HG03025 (cell line): ENCODE data around the gene ERCC4.
A peak's percentile ranks its signal among the peaks of the same experiment; 100 is the strongest.
"Not testable (repeated sequence)": the region's sequence is repeated elsewhere in the genome, so short reads cannot be mapped to it uniquely, and the experiment has no call there.

Source experiments
- ATAC-seq: cut with Tn5 transposase; IDR thresholded peaks from one replicate; pipeline ENCODE4 v1.9.1; 2021; ENCODE audit warnings: mild to moderate bottlenecking, moderate library complexity; ENCODE audit not compliant: unreplicated experiment, low FRiP score

The ERCC4 gene

DNA sequence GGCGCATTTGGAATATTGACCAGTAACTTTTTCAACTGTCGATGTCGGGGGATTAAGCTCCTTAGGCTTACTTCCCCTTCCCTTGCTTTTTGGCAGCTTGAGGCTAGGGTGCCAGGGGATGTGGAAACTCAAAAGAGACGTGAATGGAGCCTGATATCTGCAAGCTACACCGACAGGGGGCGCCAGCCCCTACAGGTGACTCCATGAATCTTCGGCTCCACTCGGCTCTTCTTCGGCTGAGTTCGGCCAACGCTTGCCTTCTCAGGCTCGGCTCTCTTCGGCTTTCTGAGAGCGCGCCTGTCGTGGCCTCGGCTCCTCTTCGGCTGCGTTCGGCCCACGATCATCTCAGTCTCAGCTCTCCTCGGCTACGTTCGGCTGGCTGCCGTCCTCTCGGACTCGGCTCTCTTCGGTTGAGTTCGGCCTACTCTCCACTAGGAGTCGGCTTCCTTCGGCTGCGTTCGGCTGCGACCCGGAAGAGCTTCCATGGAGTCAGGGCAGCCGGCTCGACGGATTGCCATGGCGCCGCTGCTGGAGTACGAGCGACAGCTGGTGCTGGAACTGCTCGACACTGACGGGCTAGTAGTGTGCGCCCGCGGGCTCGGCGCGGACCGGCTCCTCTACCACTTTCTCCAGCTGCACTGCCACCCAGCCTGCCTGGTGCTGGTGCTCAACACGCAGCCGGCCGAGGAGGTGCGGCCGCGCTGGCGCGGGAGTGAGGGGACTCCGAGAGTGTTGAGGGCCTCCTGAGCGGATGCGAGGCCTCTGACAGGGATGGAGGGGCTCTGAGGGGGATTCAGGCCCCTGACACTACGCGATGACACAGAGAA lies at the start of gene ERCC4:
ERCC4 (plus strand) TSS at position 472 of the 827 bp plus-strand sequence; CDS start at position 484, 12 bp downstream.
- ATAC-seq = peak; percentile 98

DNA sequence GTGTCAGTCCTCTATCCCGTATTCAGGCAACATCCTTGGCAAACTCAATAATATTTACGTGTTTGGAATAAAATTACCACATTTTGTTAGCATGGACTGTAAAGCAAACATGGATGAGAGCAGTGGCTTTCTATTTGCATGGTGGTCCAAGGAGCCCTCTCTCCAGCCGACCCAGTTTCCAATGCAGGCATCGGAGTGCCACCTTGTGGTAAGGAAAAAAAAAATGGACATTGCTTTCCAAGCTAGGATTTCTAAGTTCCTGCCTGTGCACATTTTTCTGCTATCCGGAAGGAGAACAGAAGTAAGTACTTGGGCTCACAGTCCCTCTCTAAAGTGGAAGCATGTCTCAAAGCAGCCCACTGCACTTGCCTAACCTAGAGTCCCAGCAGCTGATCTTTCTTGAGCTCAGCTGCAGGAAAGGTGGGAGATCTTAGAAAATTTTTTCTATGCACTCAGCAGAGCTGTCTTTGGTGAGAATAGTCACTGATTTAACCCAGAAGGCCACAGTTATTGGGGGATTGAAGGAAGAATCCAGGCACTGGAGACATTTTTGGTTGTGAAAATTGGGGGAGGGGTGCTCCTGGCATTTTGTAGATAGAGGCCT lies 46.0 kb upstream of the ERCC4 start:
- ATAC-seq = no peak

GRCh38 chr16:13875614-13876284 lies 44.2 kb upstream of the ERCC4 start:
- ATAC-seq = no peak

DNA sequence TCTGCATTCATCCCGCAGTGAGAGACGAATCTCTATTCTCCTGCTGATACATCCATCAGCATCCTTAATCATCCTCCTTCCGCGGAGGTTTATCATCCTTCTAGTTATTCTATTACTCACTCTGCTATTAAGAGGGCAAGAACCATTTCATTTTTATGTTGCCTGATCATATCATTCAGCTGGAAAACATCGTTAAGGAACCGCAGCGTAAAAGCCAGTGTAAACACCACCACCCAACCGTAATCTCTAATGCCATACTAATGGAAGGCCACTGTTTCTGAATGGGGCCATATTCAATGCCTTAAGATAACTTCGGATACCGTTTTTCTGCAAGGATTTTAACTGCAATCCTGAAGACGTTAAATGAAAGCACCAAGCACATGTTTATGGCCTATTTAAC lies 36.7 kb upstream of the ERCC4 start:
- no peak for ATAC-seq

GRCh38 chr16:13883881-13884280 lies 36.1 kb upstream of the ERCC4 start:
- ATAC-seq = no peak

- no peak for ATAC-seq
These were observed 34.3 kb upstream of the ERCC4 start for GRCh38 chr16:13885700-13886099.

DNA sequence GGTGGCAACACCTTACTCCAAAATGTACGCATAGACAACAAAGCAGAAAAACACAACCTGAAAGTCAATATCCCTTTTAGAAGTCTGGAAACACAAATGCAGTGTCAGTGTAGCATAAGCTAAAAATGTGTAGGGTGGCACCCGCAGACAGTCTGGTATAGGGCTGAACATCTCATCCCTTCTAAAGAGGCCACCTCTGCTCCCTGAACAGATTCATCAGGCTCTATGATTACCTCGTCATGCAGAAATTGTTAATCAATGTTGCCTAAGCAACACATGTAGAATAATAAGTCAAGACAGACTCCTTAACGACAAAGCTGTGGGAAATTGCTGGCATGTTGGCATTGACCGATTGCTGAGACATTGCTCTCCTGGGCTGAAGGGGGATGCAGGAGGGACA lies 33.3 kb upstream of the ERCC4 start:
- no peak for ATAC-seq

GRCh38 chr16:13889323-13889722 lies 30.6 kb upstream of the ERCC4 start:
- ATAC-seq = not testable (repeated sequence)

- ATAC-seq = no peak
These were observed 27.7 kb upstream of the ERCC4 start for GRCh38 chr16:13892301-13892700.

- ATAC-seq = no peak
These were observed 24.4 kb upstream of the ERCC4 start for GRCh38 chr16:13895516-13895915.

GRCh38 chr16:13896543-13897182 lies 23.3 kb upstream of the ERCC4 start:
- ATAC-seq = no peak

- no peak for ATAC-seq
These were observed 22.1 kb upstream of the ERCC4 start for GRCh38 chr16:13897806-13898205.

- ATAC-seq = no peak
These were observed 21.7 kb upstream of the ERCC4 start for GRCh38 chr16:13898233-13898632.

- no peak for ATAC-seq
These were observed 17.9 kb upstream of the ERCC4 start for GRCh38 chr16:13902052-13902451.

GRCh38 chr16:13902677-13903076 lies 17.3 kb upstream of the ERCC4 start:
- ATAC-seq = no peak

- ATAC-seq = no peak
These were observed 15.7 kb upstream of the ERCC4 start for GRCh38 chr16:13904179-13904691.

GRCh38 chr16:13904822-13905221 lies 15.1 kb upstream of the ERCC4 start:
- not testable (repeated sequence) for ATAC-seq

DNA sequence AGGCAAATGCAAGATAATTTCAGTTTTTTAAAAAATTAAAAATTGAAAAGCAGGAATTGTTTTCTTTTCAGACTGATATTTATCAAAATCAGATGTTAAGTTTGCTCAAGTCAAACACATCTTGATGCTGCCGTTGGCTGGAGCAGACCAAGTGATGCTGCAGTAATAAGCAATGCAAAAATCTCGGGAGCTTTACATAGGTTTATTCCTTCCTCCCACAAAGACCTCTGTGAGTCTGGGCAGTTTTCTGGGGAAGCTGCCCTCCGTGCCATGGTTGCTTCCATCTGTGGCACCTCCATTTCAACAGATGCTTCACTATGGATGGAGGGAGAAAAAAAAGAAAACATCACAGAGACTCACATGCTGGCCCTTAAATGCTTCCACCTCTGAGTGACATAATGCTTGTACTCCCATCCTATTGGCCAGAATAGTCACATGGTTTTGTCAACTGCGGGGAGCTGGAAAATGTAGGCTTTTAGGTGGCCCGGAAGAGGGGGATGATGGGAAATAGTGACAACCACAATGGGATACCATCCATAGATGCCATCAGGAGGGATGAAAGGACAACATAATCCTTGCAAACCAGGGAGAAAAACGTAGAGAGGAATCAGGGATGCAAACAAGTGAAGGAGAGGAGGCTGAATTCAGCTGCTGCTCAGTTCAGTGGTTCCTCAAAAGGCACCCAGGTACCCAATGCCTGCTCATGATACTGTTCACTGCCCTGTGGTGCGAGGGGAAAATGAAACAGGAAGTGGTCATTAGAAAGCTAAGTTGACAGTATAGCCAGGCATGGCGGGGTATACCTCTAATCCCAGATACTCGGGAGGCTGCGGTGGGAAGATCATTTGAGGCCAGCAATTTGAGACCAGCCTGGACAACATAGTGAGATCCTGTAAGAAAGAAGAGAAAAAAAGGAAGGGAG lies 13.5 kb upstream of the ERCC4 start:
- no peak for ATAC-seq

- no peak for ATAC-seq
These were observed 12.5 kb upstream of the ERCC4 start for GRCh38 chr16:13907431-13907830.

- no peak for ATAC-seq
These were observed 10.9 kb upstream of the ERCC4 start for GRCh38 chr16:13909069-13909468.
